DND-41 (cell line): ENCODE measurements around the gene ABCB9.

Experiments used
- EZH2 ChIP-seq: IDR thresholded peaks from 3 replicates; pipeline ENCODE4 v1.6.1; 2012; ENCODE audit warnings: borderline replicate concordance, low read depth, mild to moderate bottlenecking, moderate library complexity, low read length, inconsistent platforms; ENCODE audit not compliant: severe bottlenecking
- TF ChIP-seq, protein P1 (sequence below): IDR thresholded peaks from 2 replicates; pipeline ENCODE4 v1.5.1; 2012; ENCODE audit warnings: borderline replicate concordance, low read length, moderate library complexity, mild to moderate bottlenecking; ENCODE audit not compliant: poor library complexity, severe bottlenecking; ENCODE audit errors: extremely low read depth

DNA sequence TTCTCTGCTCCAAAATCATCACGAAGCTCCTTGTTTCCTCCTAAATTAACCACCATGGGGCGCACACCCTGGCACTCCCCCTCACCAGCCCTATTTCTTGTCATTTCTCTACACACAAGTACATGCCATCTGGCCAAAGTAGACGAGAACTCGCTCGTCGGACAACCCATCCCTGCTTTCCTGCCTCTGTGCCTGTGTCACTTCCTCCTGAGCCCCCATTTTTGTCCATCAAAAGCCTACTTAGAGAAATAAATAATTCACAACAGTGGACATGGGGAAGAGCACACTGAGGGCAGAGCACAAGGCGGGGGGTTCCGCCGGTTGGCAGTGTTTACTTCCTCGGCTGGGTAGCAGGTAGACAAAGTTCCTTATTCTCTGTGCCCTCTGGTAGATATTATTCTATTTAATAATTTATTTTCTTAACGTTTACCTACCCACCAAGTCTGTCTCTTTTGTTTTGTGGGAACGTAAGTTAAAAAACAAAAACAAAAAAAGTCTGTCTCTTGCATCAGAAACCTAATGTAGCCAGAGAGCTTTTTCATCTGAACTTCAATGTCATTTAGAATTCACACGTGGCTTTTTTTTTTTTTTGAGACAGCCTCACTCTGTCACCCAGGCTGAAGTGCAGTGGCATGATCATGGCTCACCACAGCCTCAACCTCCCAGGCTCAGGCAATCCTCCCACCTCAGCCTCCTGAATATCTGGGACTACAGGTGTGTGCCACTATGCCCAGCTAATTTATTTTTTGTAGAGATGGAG is 76.3 kb downstream of the ABCB9 start:
- TF ChIP-seq, protein P1, sequence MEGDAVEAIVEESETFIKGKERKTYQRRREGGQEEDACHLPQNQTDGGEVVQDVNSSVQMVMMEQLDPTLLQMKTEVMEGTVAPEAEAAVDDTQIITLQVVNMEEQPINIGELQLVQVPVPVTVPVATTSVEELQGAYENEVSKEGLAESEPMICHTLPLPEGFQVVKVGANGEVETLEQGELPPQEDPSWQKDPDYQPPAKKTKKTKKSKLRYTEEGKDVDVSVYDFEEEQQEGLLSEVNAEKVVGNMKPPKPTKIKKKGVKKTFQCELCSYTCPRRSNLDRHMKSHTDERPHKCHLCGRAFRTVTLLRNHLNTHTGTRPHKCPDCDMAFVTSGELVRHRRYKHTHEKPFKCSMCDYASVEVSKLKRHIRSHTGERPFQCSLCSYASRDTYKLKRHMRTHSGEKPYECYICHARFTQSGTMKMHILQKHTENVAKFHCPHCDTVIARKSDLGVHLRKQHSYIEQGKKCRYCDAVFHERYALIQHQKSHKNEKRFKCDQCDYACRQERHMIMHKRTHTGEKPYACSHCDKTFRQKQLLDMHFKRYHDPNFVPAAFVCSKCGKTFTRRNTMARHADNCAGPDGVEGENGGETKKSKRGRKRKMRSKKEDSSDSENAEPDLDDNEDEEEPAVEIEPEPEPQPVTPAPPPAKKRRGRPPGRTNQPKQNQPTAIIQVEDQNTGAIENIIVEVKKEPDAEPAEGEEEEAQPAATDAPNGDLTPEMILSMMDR, result peak; percentile 16
- no peak for TF ChIP-seq EZH2
